OCI-LY7 (cell line): Measurements from ENCODE around the gene PRMT2. TPM values are rescaled to one million over a fixed set of nuclear protein-coding genes. Genes with fewer than 3 reads are reported as not detected.

Source experiments
- BruUV-seq: library from RNA; stranded (reverse); fragments of 400-500 nt; replicated peaks from 2 replicates; lab custom pipeline; 2021; lab: Mats Ljungman, UMichigan
- CTCF ChIA-PET: fragments of 300-600 bp; sonication (Branson Sonifier 250); formaldehyde crosslinking; loops from one replicate; lab custom pipeline; 2022; ENCODE audit warnings: antibody characterized with exemption; ENCODE audit not compliant: unreplicated experiment; lab: Charles Lee
- POLR2A ChIA-PET: fragments of 300-600 bp; sonication (Branson Sonifier 250); formaldehyde crosslinking; loops from one replicate; lab custom pipeline; 2022; ENCODE audit warnings: antibody characterized with exemption; lab: Charles Lee
- DNase-seq: peaks from one replicate; pipeline ENCODE4 v3.0.0-alpha.2; 2015; ENCODE audit warnings: low spot score
- H2AFZ ChIP-seq: fragments of 200-600 bp; sonication (generic), shearing (Covaris generic); 2 replicates; pipeline ENCODE4 v1.6.1; 2014; ENCODE audit warnings: mild to moderate bottlenecking, antibody characterized with exemption, low read length, moderate library complexity
- H3K27ac ChIP-seq: fragments of 200-600 bp; sonication (generic); 2 replicates; pipeline ENCODE4 v1.5.1; 2014; ENCODE audit warnings: mixed run types, low read depth, mild to moderate bottlenecking, moderate library complexity, low read length, inconsistent platforms; ENCODE audit not compliant: poor library complexity, severe bottlenecking
- H3K36me3 ChIP-seq: fragments of 200-600 bp; sonication (generic); 2 replicates; pipeline ENCODE4 v1.6.1; 2014; ENCODE audit warnings: mild to moderate bottlenecking, antibody characterized with exemption, low read length, moderate library complexity, mixed read lengths; ENCODE audit not compliant: insufficient read depth
- H3K4me1 ChIP-seq: fragments of 200-600 bp; sonication (generic); 2 replicates; pipeline ENCODE4 v1.5.1; 2014; ENCODE audit warnings: mild to moderate bottlenecking, low read length; ENCODE audit not compliant: insufficient read depth, poor library complexity, severe bottlenecking
- H3K4me2 ChIP-seq: fragments of 200-600 bp; sonication (generic); 2 replicates; pipeline ENCODE4 v1.6.1; 2014; ENCODE audit warnings: mild to moderate bottlenecking, low read length
- H3K4me3 ChIP-seq: fragments of 200-600 bp; sonication (generic); 2 replicates; pipeline ENCODE4 v1.5.1; 2014; ENCODE audit warnings: mild to moderate bottlenecking, low read depth, low read length; ENCODE audit not compliant: poor library complexity, severe bottlenecking
- H3K79me2 ChIP-seq: fragments of 200-600 bp; sonication (generic); 2 replicates; pipeline ENCODE4 v1.6.1; 2016; ENCODE audit warnings: low read depth, mild to moderate bottlenecking, low read length, moderate library complexity, mixed read lengths; ENCODE audit not compliant: insufficient read depth
- H3K9me2 ChIP-seq: fragments of 200-600 bp; sonication (generic); 2 replicates; pipeline ENCODE4 v1.6.1; 2016; ENCODE audit warnings: mild to moderate bottlenecking, low read length, mixed read lengths; ENCODE audit not compliant: insufficient read depth
- H3K9me3 ChIP-seq: fragments of 200-600 bp; sonication (generic); 2 replicates; pipeline ENCODE4 v1.6.1; 2014; ENCODE audit warnings: mild to moderate bottlenecking, mixed run types, low read length, mixed read lengths
- H4K20me1 ChIP-seq: fragments of 200-600 bp; sonication (generic); 2 replicates; pipeline ENCODE4 v1.6.1; 2014; ENCODE audit warnings: mild to moderate bottlenecking, antibody characterized with exemption, low read length, moderate library complexity, mixed read lengths; ENCODE audit not compliant: insufficient read depth
- EZH2phosphoT487 ChIP-seq: fragments of 200-600 bp; sonication (generic); IDR thresholded peaks from 2 replicates; pipeline ENCODE4 v1.6.1; 2018; ENCODE audit warnings: low read depth, borderline replicate concordance, mild to moderate bottlenecking, mixed run types, antibody characterized with exemption, low read length, moderate library complexity, mixed read lengths
- intact Hi-C: fragments of 100-400 bp; cut with micrococcal nuclease; formaldehyde crosslinking; loops from one replicate; pipeline ENCODE4 v1.10.0; 2022; ENCODE audit not compliant: unreplicated experiment
- total RNA-seq, 2 experiments: library from RNA; depleted of rRNA in 1 of 2; stranded (reverse); fragments of >200 nt in 1 of 2; shearing (Covaris generic) in 1 of 2; gene quantifications; 2 replicates each; pipeline ENCODE4 v1.2.3, GENCODE V29; 2014 to 2022
- TF ChIP-seq, protein P1 (sequence below): fragments of 200-600 bp; sonication (generic); conservative IDR thresholded peaks from 2 replicates; pipeline ENCODE4 v1.5.1; 2014; ENCODE audit warnings: mild to moderate bottlenecking, antibody characterized with exemption, low read length, moderate library complexity, mixed read lengths

The PRMT2 gene
- total RNA-seq, 2 experiments from 2014 or later = 30.5 to 32.8 TPM

- intact Hi-C loops = no loop called here
- TF ChIP-seq, protein P1, sequence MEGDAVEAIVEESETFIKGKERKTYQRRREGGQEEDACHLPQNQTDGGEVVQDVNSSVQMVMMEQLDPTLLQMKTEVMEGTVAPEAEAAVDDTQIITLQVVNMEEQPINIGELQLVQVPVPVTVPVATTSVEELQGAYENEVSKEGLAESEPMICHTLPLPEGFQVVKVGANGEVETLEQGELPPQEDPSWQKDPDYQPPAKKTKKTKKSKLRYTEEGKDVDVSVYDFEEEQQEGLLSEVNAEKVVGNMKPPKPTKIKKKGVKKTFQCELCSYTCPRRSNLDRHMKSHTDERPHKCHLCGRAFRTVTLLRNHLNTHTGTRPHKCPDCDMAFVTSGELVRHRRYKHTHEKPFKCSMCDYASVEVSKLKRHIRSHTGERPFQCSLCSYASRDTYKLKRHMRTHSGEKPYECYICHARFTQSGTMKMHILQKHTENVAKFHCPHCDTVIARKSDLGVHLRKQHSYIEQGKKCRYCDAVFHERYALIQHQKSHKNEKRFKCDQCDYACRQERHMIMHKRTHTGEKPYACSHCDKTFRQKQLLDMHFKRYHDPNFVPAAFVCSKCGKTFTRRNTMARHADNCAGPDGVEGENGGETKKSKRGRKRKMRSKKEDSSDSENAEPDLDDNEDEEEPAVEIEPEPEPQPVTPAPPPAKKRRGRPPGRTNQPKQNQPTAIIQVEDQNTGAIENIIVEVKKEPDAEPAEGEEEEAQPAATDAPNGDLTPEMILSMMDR = no peak
- no peak for TF ChIP-seq EZH2phosphoT487
- no peak for DNase-seq
- no peaks in the 10 kb centered on the region for H3K9me2 ChIP-seq
- POLR2A ChIA-PET = no interaction called here
- H2AFZ ChIP-seq = no peak overlapping the region
- 0 out of 2 replicates have a peak, but pooled peaks cover 10% of the 10 kb centered on the region for H3K9me3 ChIP-seq
- no TSS peak for BruUV-seq
- H3K4me2 ChIP-seq = no peak overlapping the region
- CTCF ChIA-PET = no interaction called here
- no peaks in the 10 kb centered on the region for H3K36me3 ChIP-seq
- no peak overlapping the region for H3K27ac ChIP-seq
- H3K4me1 ChIP-seq = no peaks in the 10 kb centered on the region
- H3K79me2 ChIP-seq = no peaks in the 10 kb centered on the region
- H3K4me3 ChIP-seq = no peak overlapping the region
- no peaks in the 10 kb centered on the region for H4K20me1 ChIP-seq
Observed at GRCh38 chr21:46596201-46596600, 39.3 kb upstream of the PRMT2 start.

GRCh38 chr21:46597031-46597430, 38.4 kb upstream of the PRMT2 start:
- DNase-seq = no peak
- Histone ChIP-seq H3K36me3 (no peaks in the 10 kb centered on the region), H3K9me2 (no peaks in the 10 kb centered on the region), H4K20me1 (no peaks in the 10 kb centered on the region), H3K27ac (no peak overlapping the region), H3K4me1 (no peaks in the 10 kb centered on the region), H3K79me2 (no peaks in the 10 kb centered on the region), H3K4me2 (no peak overlapping the region), H2AFZ (no peak overlapping the region), H3K9me3 (0 out of 2 replicates have a peak, but pooled peaks cover 10% of the 10 kb centered on the region), H3K4me3 (no peak overlapping the region)
- no peak for TF ChIP-seq EZH2phosphoT487
- TF ChIP-seq, protein P1 = no peak
- POLR2A ChIA-PET = no interaction called here
- CTCF ChIA-PET = no interaction called here
- BruUV-seq = no TSS peak
- intact Hi-C loops = no loop called here

- CTCF ChIA-PET = no interaction called here
- BruUV-seq = no TSS peak
- Histone ChIP-seq H3K27ac (no peak overlapping the region), H3K79me2 (no peaks in the 10 kb centered on the region), H3K4me2 (no peak overlapping the region), H3K4me1 (no peaks in the 10 kb centered on the region), H3K4me3 (no peak overlapping the region), H3K36me3 (no peaks in the 10 kb centered on the region), H3K9me2 (no peaks in the 10 kb centered on the region), H4K20me1 (no peaks in the 10 kb centered on the region), H2AFZ (no peak overlapping the region), H3K9me3 (0 out of 2 replicates have a peak, but pooled peaks cover 10% of the 10 kb centered on the region)
- no peak for DNase-seq
- intact Hi-C loops = no loop called here
- no peak for TF ChIP-seq EZH2phosphoT487
- POLR2A ChIA-PET = no interaction called here
Observed at GRCh38 chr21:46597896-46598343, 37.6 kb upstream of the PRMT2 start.
